Hindlimb muscle (tissue), 1 donor: ENCODE measurements around the gene MYO7B. TPM values are rescaled to one million over a fixed set of nuclear protein-coding genes. Genes with fewer than 3 reads are reported as not detected.

ENCODE experiments used
- DNase-seq: peaks from one replicate; pipeline ENCODE4 v3.0.0-alpha.2; 2013
- polyA plus RNA-seq: library from polyadenylated mRNA; unstranded; fragments of 120-200 nt; gene quantifications from one replicate; pipeline ENCODE4 v1.2.1, GENCODE V29; 2013; ENCODE audit not compliant: insufficient read length

Gene MYO7B
- polyA plus RNA-seq, 1 donor, result 1.4 TPM

DNA sequence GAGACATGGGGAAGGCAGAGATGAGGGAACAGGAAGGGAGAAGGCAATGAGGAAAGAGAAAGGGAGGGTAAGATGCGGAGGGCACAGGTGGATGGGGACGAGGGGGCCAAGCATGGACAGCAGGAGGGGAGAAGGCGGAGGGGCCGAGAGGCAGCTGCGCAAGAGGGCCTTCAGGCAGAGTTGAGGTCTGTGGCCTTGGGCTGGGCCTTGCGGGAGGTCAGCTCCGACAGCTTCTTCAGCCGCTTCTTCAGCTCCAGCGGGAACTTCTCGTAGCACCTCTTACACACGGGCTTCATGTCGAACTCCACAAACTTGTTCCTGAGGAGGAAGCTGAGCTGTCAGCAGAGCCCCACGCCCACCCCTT lies 103.6 kb downstream of the MYO7B start:
- no peak for DNase-seq

DNA sequence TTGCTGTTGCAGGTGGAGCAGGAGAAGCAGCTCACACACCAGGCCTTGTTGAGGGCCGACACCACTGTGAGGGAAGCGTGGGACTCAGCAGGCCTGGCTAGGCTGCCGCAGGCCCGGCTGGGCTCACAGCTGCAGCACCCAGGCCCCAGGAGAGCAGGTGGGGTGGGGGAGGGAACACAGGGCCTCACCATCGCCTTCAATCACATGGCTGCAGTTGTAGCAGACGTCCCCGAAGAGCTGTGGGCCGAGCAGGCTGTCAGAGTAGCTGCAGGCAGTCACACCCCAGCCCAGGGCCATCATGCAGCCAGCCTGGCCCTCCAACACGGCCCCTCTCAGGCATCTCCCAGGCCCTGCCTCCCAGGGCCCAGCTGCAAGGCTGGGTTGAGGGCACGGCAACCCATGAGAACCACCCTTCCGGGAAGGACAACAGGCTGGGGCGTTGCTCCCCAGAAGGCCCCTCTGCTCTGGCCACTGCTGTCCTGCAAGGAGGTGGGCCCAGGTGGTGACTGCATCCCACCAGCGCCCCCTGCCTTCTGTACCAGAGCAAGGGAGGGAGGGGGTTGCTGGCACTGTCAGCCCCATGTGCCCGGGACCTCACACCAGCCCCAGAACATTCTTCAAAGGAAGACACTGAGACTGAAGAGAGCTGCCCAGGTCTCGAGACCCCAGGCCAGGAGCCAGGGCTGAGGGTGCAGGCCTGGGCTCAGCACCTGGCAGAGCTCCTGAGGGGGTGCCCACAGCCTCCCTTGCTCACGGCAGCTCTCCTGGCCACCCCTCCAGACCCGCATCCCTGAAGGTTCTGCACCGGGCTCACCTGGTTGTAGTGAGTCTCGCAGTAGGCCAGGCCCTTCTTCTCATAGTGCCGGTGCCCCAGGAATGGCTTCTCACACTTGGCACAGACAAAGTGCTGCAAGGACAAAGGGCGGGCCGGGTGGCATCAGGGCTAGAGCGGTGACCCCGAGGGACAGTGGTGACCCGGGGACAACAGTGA lies 104.9 kb downstream of the MYO7B start:
- no peak for DNase-seq

DNA sequence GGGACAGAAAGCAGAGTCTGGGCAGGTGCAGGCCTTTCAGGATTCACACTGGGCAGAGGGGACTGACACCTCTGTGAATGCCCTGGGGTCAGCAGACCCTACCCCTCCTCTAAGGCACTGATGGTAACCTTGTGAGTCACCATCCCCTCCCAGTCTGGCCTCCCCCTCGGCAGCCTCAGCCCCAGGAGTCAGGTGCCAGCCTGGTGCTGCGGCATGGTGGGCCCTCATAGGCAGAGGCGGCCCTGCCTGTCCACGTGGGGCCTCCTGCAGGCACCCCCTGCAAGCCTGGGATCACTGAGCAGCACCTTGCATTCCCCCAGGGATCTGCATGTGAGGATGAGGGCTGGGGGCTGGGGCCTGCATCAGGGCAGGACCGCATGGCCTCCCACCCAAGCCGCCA lies 105.7 kb downstream of the MYO7B start:
- no peak for DNase-seq

DNA sequence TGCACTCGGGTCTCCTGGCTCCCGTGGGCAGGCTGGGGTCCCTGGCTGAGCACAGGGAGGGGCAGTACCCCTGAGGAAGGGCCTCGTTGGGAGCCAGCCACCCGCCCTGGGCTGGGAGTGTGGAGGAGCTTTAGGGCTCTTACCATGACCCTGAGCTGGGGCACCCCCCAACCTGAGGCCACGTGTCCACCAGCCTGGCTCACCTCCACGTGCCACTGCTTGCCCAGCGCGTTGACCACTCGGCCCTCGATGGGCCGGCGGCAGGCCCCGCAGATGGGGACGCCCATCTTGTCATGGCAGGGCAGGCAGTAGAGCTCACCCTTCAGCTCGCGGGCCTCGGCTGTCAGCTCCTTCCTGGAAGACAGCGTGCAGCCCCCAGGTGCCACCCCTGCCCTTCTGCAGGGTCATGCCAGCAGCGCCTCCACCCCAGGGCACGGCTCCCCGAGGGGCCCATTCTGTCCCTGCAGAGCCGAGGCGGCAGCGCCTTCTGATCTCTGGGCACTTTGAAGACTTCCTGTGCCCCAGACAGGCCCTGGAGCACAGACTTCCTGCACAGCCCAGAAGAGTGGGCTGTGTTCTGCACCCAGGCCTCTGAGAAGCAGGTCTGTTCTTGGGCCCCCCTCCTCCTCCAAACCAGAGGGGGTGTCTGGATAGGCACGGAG lies 106.5 kb downstream of the MYO7B start:
- DNase-seq, result no peak

DNA sequence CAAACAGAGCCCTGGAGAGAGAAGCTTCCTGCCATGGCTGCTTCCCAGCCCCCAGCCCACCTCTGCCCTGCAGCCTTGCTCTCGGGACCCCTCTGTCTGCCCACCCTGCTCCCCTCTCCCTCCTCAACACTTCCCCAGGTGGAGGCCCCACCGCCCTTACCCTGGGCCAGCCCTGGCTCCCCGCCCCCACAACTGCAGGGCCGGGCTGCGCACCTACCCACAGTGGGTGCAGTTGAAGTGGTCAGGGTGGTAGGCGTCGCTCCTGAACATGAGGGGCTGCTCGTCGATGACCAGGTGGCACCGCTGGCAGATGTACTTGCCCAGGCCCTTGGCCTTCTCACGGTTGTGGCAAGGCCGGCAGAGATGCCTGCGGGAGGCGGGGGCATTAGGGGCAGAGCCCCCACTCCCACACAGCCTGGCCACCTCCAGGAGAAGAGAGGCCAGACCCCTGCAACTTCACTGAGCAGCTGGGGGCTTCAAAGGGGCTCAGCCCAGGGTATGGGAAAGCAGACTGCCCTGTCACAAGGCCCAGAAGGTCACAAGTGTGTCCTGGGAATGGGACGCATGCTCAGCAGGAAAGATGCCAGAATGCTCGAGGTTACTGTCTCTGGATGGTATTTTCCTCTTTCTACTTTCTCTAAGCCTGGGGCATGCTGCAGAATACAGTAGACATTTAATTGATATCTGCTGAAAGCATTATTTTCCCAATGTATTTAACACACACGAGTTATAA lies 107.4 kb downstream of the MYO7B start:
- DNase-seq, result no peak

DNA sequence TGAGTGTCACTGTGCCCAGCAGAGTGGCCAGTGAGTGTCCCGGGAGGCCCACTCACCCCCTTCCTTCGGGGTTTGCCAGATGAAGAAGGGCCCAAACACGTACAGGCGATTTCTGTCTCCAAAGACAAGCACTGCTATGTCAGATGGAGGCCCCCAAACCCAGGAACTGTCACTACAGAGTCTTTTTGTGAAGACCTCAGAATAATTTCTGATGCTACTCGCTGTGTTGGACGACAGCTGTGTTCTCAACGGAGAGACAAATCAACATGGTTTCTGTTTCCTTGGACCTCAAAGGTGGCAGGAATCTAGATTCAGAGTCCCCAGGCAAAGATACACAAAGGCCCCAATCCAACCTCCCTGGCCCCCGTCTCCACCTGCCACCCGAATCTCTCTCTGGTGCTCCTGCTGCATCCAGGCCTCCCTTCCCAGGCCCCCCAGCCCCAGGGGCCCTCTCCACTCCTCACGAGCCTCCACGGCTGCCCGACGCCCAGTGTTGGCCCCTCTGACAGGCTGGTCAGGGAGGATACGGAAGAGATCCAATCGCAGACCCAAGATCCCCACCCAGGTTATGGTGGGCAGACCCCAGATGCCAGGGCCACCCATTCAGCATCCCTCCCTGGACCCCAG lies 108.1 kb downstream of the MYO7B start:
- no peak for DNase-seq

- DNase-seq, result no peak
Measured at GRCh38 chr2:127644066-127645025, 108.9 kb downstream of the MYO7B start.

- no peak for DNase-seq
Measured at GRCh38 chr2:127645026-127645394, 109.5 kb downstream of the MYO7B start.

GRCh38 chr2:127645395-127646291 lies 110.2 kb downstream of the MYO7B start, which contains the start of gene GPR17:
Gene GPR17, plus strand, starts transcription at chr2:127646153. Its CDS starts 4,583 bp downstream, at chr2:127650736.
- no peak for DNase-seq

DNA sequence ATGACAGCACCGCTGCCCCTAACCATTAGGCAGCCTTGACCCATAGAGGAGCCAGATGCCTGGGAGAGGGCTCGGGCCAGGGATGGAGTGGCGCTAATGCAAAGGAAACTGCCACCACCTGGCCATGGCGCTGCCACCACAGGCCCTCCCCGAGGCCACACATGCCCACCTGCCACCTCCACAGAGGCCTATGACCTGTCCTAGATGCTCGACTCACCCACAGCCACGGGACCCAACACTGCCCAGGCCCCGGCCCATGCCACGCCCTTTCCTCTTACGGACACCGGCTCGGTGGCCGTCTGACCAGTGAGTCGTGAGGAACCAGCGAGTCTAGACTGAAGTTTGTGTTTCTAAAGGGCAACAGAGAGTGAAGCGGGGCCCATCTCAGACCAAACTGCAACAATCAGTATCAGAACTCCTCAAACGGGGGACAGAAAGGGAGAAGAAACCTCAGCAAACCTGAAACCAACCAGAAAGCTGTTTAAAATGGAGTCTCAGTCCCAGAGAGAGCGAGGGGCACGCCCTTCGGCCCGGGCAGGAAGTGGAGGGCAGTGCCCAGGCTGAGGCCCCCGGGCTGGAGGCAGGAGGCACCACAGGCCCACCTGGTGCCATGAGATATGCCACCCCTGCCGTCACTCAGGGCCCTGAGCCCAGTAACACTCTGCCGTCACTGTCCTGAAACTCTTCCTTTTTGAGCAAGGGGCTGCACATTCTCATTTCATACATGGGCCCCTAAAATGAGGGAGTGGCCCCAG lies 111.2 kb downstream of the MYO7B start:
- DNase-seq, result no peak

GRCh38 chr2:127647242-127648190 lies 112.0 kb downstream of the MYO7B start:
- DNase-seq, result no peak

GRCh38 chr2:127648321-127648720 lies 112.8 kb downstream of the MYO7B start:
- DNase-seq, result no peak

- no peak for DNase-seq
Measured at GRCh38 chr2:127649100-127649611, 113.7 kb downstream of the MYO7B start.

GRCh38 chr2:127649684-127650040 lies 114.2 kb downstream of the MYO7B start:
- peak; percentile 71 for DNase-seq

DNA sequence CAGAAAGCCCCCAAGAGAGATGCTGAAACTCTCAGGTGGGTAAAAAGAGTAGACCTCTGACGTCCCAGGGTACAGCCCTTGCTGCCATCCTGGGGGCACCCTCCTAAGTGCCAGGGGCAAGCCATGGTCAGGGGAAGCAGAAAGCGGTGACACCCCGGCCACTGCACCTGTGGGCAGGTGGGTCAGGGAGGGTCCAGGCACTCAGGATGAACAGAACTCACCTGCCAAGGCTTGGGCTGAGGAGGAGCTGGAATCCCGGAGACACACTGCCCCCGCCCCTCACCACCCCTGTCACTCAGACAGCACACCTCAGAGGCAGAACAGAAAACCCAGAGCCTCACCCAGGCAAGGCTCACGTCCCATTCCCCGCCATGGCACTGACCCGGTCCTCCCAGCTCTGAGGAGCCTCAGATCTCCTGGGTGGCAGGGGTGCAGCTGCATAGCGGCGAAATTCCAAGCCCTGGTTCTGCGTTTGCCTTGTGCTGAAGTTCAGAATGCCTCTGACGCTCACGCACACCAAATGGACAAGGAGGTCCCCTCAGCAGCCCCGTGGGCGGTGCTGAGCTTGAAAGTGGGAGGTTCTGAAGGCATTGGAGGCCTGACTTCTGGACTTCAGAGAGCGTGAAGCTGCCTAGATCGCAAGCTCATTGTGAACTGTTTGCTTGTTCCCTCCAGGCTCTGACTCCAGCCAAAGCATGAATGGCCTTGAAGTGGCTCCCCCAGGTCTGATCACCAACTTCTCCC lies 114.7 kb downstream of the MYO7B start:
- no peak for DNase-seq

GRCh38 chr2:127650785-127651380 lies 115.4 kb downstream of the MYO7B start:
- DNase-seq, result no peak

DNA sequence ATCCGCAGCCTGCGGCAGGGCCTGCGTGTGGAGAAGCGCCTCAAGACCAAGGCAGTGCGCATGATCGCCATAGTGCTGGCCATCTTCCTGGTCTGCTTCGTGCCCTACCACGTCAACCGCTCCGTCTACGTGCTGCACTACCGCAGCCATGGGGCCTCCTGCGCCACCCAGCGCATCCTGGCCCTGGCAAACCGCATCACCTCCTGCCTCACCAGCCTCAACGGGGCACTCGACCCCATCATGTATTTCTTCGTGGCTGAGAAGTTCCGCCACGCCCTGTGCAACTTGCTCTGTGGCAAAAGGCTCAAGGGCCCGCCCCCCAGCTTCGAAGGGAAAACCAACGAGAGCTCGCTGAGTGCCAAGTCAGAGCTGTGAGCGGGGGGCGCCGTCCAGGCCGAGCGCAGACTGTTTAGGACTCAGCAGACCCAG lies 115.9 kb downstream of the MYO7B start:
- DNase-seq, result no peak
